Large intestine (tissue), 3 donors: ENCODE measurements around the gene TSPEAR. TPM values are rescaled to one million over a fixed set of nuclear protein-coding genes. Genes with fewer than 3 reads are reported as not detected.

Experiments
- DNase-seq, 2 donors: peaks; one replicate each; pipeline versions ENCODE4 v3.0.0 to v3.0.0-alpha.2; 2013
- H3K27ac ChIP-seq: one replicate; pipeline ENCODE4 v1.5.1; 2013; ENCODE audit warnings: low read length
- H3K27me3 ChIP-seq: 2 replicates; pipeline ENCODE4 v1.6.1; 2013; ENCODE audit warnings: low read length; ENCODE audit not compliant: control insufficient read depth, insufficient read depth
- H3K36me3 ChIP-seq: 2 replicates; pipeline ENCODE4 v1.6.1; 2013; ENCODE audit warnings: low read length; ENCODE audit not compliant: control insufficient read depth, insufficient read depth
- H3K4me1 ChIP-seq: one replicate; pipeline ENCODE4 v1.6.1; 2013; ENCODE audit warnings: low read length; ENCODE audit not compliant: control insufficient read depth, insufficient read depth
- H3K4me3 ChIP-seq: one replicate; pipeline ENCODE4 v1.5.1; 2013; ENCODE audit warnings: low read length
- H3K9me3 ChIP-seq: one replicate; pipeline ENCODE4 v1.6.1; 2013; ENCODE audit warnings: mild to moderate bottlenecking, low read depth, low read length, moderate library complexity; ENCODE audit not compliant: control insufficient read depth
- WGBS: methylation state at CpG from one replicate; pipeline ENCODE4 v1.1.5; 2013; ENCODE audit warnings: low lambda C conversion rate; ENCODE audit not compliant: insufficient coverage; 5-methylcytosine and 5-hydroxymethylcytosine counted together
- polyA plus RNA-seq: library from polyadenylated mRNA; unstranded; fragments of 120-200 nt; gene quantifications from one replicate; pipeline ENCODE4 v1.2.1, GENCODE V29; 2013

The TSPEAR gene
- polyA plus RNA-seq, 1 donor, result 0.55 TPM

DNA sequence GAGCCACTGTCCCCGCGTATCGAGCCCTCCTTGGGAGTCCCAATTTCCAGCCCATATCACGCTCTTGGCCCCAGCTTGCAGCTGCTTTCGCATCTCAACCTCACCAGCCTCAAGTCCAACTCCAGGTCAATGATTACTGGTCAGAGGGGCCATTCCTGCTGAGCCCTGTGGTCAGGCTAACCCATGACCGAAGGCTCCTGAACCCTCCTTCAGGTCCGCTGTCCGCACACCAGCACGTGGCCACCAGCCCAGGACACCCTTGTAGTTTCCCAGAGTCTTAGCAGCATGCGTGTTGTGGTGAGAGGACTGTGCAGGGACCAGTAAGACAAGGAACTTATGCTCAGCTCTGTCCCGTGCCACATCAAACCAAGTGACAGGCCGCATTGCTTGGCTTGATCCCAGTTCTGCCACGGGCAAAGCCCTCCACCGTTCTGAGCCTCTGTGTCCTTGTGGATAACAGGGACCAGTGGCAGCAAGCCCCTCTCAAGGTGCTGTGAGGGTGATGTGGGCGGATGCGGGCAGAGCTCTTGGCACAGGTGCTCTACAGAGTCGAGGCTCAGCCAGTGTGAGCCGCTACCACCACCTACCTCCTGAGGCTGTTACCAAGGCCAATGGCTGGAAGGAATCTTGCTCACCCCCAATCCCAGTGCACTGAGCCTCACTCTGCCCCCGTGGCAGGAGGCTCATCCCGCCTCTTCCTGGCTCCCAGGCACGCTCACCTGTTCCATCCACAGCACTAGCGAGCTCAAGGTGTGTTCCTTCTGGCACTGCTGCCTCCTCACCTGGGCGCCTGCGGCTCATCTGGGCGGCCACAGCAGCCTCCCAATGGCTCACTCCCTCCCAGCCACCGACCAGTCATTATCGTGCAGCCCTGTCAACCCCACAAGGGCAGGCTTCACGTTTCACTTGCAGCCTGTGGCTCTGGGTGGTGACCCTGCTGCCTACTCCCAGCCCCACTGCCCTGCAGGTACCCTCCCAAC, 191.7 kb downstream of the TSPEAR start:
- Histone ChIP-seq H3K27ac (no peak overlapping the region), H3K36me3 (no peaks in the 10 kb centered on the region), H3K9me3 (peaks cover 3% of the 10 kb centered on the region), H3K27me3 (no peaks in the 10 kb centered on the region), H3K4me3 (no peak overlapping the region), H3K4me1 (no peaks in the 10 kb centered on the region)
- WGBS, result no CpG with 5 or more reads among the region's 28 CpGs
- DNase-seq, result no peak

DNA sequence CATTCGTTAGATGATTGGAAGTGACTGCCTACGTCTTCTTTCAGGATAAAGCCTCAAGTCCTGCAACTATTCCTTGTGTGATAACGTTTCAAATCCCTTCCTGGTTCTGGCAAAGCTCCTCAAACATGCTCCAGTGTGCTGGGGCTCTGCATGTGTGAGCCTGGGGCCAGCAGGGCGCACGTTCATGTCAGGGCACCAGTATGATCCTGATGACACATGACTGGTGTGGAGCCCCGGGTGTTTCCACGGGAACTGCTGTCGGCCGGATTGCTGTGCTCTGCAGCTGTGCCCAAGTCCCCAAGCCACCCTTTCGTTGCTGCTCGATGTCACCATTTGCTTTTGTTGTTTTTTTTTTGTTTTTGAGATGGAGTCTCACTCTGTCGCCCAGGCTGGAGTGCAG, 192.7 kb downstream of the TSPEAR start:
- Histone ChIP-seq H3K27me3 (no peaks in the 10 kb centered on the region), H3K36me3 (no peaks in the 10 kb centered on the region), H3K4me1 (no peaks in the 10 kb centered on the region), H3K9me3 (peaks cover 3% of the 10 kb centered on the region), H3K4me3 (no peak overlapping the region), H3K27ac (no peak overlapping the region)
- DNase-seq, result no peak
- WGBS, result no CpG with 5 or more reads among the region's 12 CpGs

DNA sequence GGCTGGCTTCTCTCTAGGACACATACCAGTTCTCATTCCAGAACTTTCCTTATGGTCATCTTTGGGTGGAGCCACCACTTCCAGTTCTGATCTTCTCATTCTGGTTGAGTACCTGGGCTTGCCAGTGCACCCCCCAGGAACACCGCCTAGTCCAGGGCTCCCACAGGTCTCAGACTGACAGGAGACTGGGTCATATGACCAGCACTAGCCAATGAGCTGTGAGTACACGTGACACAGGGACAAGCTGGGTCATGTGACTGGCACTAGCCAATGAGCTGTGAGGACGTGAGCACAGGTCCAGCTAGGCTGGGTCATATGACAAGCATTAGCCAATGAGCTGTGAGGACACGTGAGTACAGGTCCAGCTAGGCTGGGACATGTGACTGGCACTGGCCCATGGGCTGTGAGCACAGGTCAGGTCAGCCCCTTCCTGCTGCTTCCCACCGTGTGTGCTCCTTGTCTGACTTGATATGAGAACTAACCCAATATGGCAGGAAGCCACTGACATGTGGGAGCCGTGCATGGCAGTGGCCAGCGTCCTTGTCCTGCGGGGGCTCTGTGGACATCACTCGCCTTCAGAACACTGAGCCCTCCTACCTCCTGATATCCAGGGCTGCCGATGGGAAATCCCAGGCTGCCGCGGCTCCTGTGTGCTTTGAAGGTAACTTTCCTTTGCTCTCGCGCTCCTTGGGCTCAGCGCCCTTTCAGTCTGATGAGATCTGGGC, 194.0 kb downstream of the TSPEAR start:
- no peak overlapping the region for H3K27ac ChIP-seq
- WGBS, result no CpG with 5 or more reads among the region's 15 CpGs
- no peaks in the 10 kb centered on the region for H3K9me3 ChIP-seq
- no peaks in the 10 kb centered on the region for H3K36me3 ChIP-seq
- DNase-seq, result peak in 1 of 2 donors; percentile 19
- no peaks in the 10 kb centered on the region for H3K4me1 ChIP-seq
- H3K27me3 ChIP-seq, result no peaks in the 10 kb centered on the region
- H3K4me3 ChIP-seq, result no peak overlapping the region

DNA sequence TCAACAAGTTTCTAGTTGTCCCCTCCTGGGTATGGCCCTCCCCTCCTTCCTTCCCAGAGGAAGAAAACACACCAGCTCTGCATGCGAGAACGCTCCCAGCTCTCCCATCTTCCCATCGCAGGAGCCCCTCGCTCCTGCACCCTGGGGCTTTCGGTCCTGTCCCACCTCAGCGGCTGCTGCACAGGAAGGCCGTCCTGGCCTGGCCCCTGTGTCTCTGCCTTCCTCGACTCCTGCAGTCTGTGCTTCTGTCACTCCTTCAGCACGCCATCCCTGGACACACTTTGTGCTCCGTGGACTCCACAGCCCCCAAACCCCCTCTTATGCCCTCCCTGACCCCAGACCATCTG, 194.6 kb downstream of the TSPEAR start:
- Histone ChIP-seq H3K27ac (no peak overlapping the region), H3K27me3 (no peaks in the 10 kb centered on the region), H3K4me3 (no peak overlapping the region), H3K4me1 (no peaks in the 10 kb centered on the region), H3K9me3 (no peaks in the 10 kb centered on the region), H3K36me3 (no peaks in the 10 kb centered on the region)
- no peak for DNase-seq
- WGBS, result no CpG with 5 or more reads among the region's 10 CpGs

DNA sequence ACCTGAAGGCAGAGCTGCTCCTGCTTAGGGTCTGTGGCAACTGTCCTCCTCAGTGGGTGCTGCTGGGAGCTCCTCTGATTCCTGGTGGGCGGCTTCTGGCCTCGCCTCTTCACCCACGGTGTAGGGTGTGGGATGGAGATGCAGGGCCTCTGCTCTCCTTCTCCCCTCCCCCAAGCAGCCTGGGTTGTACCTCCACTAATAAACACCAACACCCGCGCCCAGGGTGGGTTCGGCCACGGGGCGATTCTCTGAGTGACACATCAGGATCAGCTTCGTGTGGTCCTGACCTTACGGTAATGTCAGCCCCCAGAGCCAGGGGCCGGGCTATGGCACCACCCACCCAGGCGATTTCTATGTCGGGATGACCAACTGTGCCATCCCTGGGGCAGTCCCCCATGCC, 195.0 kb downstream of the TSPEAR start:
- DNase-seq, result no peak

DNA sequence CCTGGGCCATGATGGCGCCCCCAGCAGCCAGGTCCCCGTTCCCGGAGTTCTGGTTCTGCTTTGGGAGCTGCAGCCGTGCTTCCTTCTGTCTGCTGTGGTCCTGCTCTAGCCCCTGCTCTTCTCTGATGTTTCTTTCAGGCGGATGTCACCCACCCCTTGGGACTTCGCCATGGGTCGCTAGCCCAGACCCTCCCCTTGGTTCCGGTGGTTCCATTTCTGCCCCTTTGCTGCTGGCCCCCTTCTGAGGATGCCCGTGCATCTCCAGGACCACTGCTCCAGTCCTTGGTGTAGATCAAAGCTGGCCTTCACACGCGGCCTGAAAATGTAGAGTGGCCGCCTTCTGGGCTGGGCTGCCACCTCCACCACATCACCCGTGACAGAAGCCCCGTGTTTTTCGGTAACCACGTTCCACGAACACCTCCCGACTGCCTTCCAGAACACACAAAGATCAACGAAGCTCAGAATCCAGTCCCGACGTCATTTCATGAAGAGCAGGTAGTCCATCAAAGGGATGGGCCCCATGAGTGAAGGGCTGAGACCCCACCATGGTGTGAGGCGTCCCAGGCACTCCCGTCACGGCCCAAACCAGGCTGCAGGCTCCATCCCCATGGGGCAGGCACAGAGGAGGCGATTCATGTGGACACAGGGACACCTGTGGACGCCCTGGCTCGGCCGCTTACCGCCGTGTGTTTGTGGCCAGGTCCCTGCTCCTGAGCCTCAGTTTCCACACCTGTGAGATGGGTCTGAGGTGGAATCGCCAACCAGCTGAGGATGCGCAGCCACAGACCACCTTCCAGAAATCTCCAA, 195.8 kb downstream of the TSPEAR start:
- Histone ChIP-seq H3K27me3 (no peaks in the 10 kb centered on the region), H3K9me3 (no peaks in the 10 kb centered on the region), H3K4me1 (no peaks in the 10 kb centered on the region), H3K27ac (no peak overlapping the region), H3K36me3 (no peaks in the 10 kb centered on the region), H3K4me3 (no peak overlapping the region)
- DNase-seq, result no peak
- WGBS, result no CpG with 5 or more reads among the region's 32 CpGs

More for the DNA sequence above, 195.0 kb downstream of the TSPEAR start:
- H3K27me3 ChIP-seq, result no peaks in the 10 kb centered on the region
- no peaks in the 10 kb centered on the region for H3K9me3 ChIP-seq
- H3K4me1 ChIP-seq, result no peaks in the 10 kb centered on the region
- WGBS, result no CpG with 5 or more reads among the region's 13 CpGs
- H3K27ac ChIP-seq, result no peak overlapping the region
- no peaks in the 10 kb centered on the region for H3K36me3 ChIP-seq
- H3K4me3 ChIP-seq, result no peak overlapping the region

DNA sequence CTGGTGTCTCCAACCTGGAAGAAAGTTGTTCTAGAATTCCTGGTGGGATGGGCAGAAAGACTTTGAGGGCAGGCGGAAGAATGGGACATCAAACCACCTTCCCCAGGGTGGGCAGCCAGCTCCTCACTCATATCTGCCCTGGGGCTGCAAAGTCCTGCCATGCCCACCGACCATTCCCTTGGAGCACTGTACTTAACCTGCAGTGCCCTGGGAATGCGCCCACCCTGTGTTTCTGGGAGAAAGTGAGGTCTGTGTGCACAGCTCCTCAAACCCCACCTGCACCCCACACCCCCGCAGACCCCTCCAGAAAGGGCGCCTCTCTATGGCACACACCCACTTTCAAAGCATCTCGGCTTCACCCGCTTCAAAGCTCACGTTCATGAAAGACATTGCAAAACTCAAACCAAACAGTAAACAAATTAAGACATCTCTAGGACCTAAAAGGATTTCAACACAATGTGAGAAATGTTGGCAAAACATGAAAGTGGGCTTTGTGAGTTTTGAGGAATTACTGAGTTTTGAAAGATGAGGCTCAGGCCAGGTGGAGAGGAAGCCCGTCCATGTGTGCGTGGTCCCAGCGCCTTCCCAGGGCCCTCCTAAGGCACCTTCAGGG, 196.5 kb downstream of the TSPEAR start:
- H3K4me3 ChIP-seq, result no peak overlapping the region
- H3K9me3 ChIP-seq, result no peaks in the 10 kb centered on the region
- DNase-seq, result no peak
- H3K27me3 ChIP-seq, result no peaks in the 10 kb centered on the region
- no peak overlapping the region for H3K27ac ChIP-seq
- no CpG with 5 or more reads among the region's 11 CpGs for WGBS
- peaks cover 6% of the 10 kb centered on the region for H3K4me1 ChIP-seq
- no peaks in the 10 kb centered on the region for H3K36me3 ChIP-seq

DNA sequence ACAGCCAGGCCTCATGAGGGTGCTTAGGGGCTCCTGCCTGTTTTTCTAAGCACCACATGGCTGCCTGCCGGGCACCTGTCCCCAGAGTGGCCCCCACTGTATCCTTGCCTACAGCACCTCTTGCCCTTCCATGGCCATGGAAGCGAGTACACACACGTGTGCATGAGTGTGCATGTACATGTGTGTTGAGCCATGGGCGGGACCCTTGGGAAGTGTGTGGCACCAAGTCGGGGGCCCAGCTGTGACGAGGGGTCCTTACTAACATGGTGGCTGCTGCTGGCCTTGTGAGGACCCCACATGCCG, 197.2 kb downstream of the TSPEAR start:
- Histone ChIP-seq H3K9me3 (no peaks in the 10 kb centered on the region), H3K27me3 (no peaks in the 10 kb centered on the region), H3K36me3 (no peaks in the 10 kb centered on the region), H3K4me3 (no peak overlapping the region), H3K4me1 (peaks cover 7% of the 10 kb centered on the region), H3K27ac (no peak overlapping the region)
- no peak for DNase-seq
- no CpG with 5 or more reads among the region's 7 CpGs for WGBS

DNA sequence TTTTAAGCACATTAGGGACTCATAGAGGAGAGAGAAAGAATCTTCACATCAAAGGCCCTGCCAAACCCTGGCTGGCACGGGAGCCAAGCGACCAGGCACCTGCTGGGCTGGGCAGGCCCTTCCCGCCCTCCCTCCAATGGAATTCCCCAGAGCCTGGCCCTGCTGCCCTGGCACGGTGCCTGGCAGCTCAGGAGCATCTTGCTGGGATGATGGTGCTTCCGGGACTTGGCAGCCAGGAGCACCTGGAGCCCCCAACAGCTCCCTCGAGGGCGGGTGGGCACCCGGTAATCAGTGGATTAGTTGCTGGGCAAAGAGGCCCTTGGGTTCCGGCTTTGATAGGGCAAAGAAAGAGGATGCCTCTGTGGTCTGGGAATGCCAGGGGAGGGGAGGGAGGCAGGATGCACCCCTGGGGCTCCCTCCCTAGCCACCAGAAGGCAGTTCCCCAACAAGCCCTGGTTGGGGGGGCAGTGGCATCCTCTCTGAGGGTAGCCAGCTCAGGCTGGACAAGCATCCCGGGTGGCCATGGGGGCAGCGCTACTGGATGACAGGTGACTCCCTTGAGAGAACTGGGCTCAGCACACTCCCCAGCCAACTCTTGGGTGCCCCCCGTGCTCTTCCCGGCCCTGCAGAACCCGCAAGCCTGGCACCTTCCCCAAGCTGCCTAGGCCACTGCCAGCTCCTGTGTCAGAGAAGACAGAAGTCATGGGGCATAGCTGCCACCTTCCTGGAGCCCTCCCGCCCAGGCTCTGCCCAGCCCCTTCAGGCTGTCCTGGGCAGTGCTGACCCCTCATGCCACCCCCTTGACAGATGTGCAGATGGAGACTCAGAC, 197.8 kb downstream of the TSPEAR start:
- Histone ChIP-seq H3K27ac (no peak overlapping the region), H3K36me3 (no peaks in the 10 kb centered on the region), H3K4me3 (no peak overlapping the region), H3K4me1 (peaks cover 7% of the 10 kb centered on the region), H3K27me3 (no peaks in the 10 kb centered on the region), H3K9me3 (no peaks in the 10 kb centered on the region)
- WGBS, result no CpG with 5 or more reads among the region's 15 CpGs
- DNase-seq, result no peak
